H1 (cell line): ENCODE measurements around the gene LRTM2. TPM values are rescaled to one million over a fixed set of nuclear protein-coding genes. Genes with fewer than 3 reads are reported as not detected.

Experiments
- MAX ChIP-seq: IDR thresholded peaks from 2 replicates; pipeline ENCODE4 v1.6.1; 2012; ENCODE audit warnings: inconsistent platforms
- USF2 ChIP-seq: IDR thresholded peaks from 2 replicates; pipeline ENCODE4 v1.6.1; 2011; ENCODE audit warnings: low read length, improper control_type of control experiment
- polyA plus RNA-seq, 7 experiments: library from polyadenylated mRNA; depleted of rRNA in 3 of 7; stranded (reverse) in 5 of 7; unstranded in 2 of 7; fragments of >200 nt in 5 of 7; fragments of 200-250 nt in 2 of 7; gene quantifications; 1 replicate in 5 of 7; 2 replicates in 1 of 7; 4 replicates in 1 of 7; pipeline versions ENCODE4 v1.2.1 to v1.2.3, GENCODE V29; 2011 to 2013; ENCODE audit warnings: missing spikeins in 2 of 7, mixed read lengths in 2 of 7
- total RNA-seq: library from RNA; stranded (reverse); fragmentation: NEBNext Ultra II Directional; extraction: Animal tissue kit (Norgen Biotek cat#: 25700); gene quantifications from 2 replicates; pipeline ENCODE4 v1.2.1, GENCODE V29; 2021

Gene LRTM2
- total and polyA plus RNA-seq, 2 of the 8 experiments (the other 6 are each of a cell fraction or from before 2014, with no cell fraction given): 0.06 TPM; not detected in 1

GRCh38 chr12:1848146-1848545, 27.8 kb downstream of the LRTM2 start (continued):
- no peak for TF ChIP-seq MAX
- no peak for TF ChIP-seq USF2
